DMS114 treated with DMSO at 0.1 percent for 48 hours (cell line): ENCODE measurements around the gene PAX3.

Experiments used
- DNase-seq: peaks from one replicate; lab custom pipeline; 2025; ENCODE audit not compliant: unreplicated experiment; lab: John Stamatoyannopoulos, UW

PAX3 gene

DNA sequence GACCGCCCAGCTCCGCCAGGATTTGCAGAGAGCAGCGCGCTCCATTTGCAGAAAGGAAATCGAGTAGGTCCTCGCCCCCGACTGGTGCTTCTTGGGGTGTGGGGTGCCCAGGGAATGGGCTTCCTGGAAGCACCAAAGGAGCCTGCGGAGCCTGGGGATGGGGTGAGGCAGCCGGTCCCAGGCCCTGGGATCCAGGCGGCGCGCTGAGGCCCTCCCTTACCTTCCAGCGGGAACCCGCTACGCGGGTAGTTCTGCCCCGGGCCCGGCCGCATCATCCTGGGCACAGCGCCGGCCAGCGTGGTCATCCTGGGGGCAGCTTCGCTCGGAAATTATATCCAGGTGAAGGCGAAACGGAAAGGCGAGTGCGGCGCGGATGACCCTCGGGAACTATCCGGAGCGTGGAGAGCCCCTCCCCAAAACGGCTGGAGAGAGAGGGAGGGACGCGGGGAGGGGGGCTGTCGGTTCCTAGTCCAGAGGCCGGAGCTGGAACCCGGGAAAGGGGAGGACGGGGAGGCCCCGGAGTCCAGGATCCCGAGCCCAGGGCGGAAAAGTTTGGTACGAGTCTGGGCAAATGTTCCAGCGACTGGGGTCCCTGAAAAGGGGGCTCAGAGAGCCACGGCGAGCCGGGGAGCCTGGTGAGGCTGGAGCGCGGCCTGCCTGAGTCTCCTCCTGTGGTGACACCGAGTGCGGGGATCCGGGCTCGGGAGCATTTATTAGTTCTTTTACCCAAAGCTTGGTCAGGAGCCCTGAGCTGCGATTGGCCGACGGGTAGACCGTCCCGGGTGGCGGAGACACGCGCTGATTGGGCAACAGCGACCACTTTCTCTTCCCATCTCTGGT is at the start of gene PAX3:
TSS of gene PAX3 (minus strand) at position 688 of the 840 bp plus-strand sequence. CDS start at position 305, 383 bp downstream.
- peak; percentile 67 for DNase-seq

DNA sequence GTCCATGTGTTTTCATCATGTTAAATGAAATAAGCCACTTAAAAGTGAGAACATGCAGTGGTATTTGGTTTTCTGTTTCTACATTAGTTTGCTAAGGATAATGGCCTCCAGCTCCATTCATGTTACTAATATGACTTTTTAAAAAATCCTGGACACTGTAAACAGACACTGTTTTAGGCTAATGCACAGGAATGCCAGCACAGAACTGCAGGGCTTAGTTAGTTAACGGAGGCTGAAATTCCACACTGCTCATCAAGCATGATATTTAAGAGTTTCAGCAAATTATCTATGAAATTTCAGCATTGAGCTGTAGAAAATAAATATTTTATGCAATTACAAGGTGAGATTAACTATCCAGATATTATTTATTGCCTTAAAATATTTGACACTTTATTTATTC is 42.5 kb upstream of the PAX3 start:
- DNase-seq, result no peak

DNA sequence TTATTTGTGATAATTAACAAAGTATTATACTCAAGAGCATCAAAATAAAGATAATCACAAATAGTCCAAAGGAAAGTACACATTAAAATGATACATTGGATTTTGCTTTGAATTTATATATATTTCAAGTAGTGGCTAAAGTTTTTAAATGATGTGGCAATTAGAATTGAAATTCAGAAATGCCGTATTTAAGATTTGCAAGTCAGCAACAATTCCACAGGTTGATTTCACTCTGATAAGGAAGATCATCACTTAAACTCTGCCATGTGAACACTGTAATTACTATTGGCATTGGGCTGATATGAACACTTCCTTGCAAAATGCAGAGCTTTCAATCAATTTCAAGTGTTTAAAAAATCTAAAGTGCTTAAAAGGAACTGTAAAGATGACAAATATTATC is 39.6 kb upstream of the PAX3 start:
- DNase-seq, result no peak

DNA sequence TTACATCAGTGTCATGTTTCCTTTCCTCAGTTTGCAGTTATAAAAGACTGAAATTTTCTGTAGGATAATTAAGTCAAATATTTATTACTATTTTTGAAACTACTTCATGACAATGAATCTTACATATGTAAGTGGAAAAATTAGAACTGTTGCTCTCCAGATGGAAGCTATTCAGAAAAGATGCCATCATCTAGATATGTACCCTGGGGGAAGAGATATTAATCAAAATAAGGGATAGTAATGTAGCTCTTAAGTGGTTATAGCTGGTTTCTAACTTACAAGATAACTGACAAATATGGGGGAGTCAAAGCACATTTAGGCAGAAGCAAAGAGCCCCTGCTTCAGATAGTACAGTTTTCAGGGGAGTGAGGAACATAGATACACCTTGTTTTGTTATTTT is 38.1 kb upstream of the PAX3 start:
- no peak for DNase-seq

DNA sequence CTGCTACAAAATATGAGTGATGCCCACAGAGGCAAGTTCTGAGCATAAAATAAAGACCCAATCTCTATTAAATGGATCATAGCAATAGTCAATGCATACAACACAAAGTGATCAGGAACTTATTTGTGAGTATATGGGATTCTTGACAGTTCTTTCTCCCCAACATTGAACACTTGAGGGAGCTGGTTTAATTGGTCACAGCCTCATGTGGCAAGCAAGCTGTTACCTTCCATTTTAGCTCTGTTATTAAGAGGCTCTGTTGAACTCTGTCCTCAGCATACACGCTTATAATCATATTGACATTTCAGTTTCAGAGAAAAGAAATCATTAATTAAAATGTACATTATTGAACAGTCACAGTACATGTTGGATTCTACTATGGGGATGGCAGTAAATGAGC is 37.6 kb upstream of the PAX3 start:
- no peak for DNase-seq

DNA sequence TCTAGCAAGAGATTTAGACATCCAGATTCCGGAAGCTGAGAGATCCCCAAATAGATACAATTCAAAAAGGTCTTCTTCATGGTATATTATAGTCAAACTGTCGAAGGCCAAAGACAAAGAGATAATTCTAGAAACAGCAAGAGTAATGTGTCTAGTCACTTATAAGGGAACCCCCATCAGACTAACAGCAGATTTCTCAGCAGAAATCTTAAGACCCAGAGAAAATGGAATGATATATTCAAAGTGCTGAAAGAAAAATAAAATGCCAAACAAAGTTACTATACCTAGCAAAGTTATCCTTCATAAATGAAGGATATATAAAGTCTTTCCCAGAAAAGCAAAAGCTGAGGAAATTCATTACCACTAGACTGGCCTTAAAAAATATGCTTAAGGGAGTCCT is 36.1 kb upstream of the PAX3 start:
- DNase-seq, result no peak

DNA sequence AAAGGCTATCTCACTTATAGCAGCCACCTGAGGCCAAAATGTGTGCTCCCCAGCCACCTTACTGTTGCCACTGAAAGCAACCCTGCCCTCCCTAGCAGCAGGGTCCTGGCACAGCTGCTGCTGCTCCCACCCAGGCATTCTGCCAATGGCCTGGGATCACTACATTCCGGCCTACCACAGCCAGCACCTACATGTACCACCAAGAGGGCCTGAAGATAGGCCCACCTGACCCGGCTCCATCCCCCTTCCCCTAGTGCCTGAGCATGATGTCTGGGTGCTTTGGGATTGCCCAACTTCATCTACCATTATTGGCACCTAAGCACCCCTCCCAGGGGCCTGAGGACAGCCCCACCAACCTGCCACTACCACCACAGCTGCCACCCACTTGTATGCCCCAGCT is 34.6 kb upstream of the PAX3 start:
- no peak for DNase-seq

DNA sequence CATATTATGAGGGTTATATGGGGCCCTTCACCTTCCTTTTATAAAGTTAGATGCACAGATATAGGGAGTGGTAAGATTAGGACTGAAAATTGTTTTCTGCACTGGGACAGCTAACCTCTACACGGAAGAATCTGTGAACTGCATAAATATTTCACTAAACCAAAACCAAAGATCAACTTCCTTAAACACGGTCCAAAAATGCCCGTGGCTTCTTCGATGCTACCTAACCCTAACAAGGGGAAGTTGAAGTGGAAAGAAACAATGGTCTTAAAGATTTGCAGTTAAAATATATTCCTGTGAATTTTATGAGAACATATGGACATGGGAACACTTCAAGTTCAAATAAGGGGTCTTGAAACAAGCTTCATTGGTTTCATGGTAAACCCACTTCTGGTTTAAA is 33.3 kb upstream of the PAX3 start:
- no peak for DNase-seq

DNA sequence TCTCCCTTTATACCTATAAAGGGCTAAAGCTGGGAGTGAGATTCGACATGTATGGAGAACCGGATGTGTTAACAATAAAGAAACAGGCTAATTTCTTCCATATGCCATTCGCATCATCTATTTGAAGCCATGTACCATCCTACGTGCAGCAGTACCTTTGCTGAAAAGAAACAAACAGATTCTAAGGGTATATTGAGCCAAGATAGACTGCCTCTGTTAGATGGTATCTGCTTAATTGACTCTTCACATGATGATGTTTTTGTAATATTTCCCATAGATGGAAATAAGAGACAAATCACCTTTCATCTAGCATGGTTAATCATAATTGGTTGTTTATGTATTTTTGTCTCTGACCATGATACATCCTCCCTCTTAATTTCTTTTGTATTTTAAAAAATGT is 32.1 kb upstream of the PAX3 start:
- no peak for DNase-seq

DNA sequence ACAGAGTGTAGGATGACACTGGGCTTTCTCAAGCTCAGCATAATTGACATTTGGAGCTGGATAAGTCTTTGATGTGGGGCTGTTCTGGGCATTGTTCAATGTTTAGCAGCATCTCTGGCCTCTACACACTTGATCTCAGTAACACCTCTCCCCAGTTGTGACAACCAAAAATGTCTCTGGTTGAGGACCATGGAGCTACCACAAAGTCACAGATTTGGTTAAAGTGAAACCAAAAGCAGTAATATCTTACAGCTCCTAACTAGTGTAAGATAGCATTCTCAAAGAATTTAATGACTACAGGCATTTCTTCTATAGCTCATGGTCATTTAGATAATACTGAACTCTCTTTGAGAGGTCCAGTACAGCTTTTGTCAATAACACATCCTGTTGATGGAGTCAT is 23.4 kb upstream of the PAX3 start:
- DNase-seq, result no peak

DNA sequence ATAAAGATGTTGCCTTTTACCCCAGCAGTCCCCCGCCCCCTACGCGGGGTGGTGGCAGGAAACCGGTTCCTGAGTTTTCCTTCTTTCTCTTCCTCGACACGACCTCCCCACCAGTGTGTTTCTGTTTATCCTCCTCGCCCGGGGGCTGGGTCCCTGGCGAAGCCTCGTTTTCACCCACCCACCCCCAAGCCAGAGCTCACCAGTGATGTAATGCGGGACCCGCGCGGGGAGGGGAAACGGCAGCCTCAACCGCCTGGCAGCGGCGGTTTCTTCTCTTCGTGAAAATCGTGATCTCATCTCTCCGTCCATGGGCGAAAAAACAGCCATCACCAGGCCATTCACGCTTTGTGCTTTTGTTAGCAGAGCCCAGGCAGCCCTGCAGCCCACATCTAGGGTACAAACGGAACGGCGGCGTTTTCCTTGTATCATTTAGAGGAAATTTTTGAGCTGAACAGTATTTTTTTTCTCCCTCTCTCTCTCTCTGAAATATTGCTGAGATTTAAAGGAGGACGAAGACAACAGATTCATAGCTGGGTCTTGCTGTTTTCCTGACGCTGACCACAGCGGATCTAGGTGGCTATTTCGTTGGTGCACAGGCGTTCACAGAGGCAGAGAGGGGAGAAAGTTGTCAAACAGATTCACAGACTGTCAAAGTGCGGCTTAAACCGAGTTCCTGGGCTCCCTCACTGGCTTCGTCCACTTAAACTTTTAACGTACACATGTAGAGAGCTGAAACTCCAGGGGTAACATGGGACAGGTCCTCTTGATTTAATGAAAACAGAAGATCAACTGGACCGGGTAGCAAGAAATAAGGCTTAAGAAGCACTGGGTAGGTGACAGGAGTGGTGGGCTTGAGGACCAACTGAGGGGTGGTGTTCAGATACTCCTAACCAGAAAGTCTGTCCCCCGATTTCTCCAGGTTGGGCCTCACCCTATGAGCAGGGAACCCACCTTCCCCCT is 21.9 kb upstream of the PAX3 start:
- DNase-seq, result no peak

DNA sequence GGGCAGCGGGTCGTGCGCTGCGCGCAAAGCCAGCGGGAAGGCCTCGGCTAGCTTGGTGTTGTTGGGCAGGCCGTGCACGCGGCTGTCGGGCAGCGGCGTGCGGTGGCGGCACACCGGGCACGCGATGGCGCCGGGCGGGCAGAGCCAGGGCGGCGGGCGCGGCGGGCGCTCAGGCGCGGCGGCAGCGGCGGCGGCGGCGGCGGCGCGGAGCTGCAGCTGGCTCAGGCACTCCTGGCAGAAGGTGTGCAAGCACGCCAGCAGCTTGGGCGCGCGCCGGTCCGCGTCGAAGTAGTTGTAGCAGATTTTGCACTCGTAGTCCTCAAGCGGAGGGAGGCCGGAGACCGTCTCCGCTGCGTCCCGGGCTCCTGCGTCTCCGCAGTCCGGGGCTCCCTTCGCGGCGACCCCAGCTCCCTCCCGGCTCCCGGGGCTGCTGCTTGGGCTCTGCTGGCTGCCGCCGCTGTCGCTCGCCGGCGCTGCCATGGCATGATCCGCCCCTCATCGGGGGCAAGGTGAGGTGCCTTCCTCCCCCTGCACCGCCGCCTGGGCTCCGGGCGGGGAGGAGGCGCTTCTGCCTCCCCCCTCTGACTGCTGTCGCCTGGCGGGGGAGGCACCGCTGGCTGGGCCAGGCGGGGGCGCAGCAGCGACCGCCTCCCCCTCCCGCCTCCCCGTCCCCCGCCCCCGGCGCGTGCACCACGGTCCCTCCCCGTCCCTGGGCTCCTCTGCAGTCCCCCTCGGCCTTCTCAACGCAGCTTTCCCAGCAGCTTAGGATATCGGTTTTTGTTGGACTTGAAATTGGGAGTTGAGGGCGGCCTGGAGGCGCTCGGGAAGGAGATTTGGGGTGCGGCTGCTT is 21.0 kb upstream of the PAX3 start:
- DNase-seq, result no peak

DNA sequence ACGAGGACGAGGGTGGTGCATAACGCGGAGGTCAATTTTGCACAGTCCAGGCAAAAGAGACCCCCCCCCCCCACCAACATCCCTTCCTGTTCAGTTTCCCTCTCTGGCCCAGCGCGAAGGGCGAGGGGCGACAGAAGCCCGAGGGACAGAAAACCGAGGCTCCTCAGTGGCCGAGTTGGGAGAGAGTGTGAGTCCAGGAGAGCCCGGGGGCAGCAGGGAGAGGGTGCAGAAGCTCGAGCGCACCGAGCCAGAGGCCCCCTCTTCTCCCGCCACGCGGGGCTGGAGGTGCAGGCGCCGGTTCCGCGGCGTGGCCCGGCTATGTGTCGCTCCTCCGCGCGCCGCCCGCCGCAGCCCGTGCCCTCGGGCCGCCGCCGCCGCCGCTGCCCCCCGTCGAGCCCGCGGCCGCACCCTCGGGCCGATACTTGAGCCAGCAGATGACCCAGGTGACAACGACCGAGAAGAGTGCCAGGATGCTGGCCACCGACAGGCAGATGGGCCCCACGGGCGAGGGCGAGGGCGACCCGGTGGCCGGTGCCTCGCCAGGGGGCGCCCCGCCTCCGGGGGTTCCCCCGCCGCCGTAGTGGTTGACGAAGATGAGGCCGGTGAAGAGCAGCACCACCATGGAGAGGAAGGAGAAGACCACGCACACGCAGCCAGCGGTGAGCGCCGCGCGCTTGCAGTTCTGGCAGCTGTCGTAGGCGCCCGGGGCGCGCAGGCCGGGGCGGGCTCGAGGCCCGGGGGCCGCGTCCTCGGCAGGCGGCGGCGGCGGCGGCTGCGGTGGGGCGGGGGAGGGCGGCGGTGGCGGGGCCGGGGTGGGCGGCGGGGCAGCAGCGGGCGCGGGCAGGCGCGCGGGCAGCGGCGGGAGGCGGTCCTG is 20.2 kb upstream of the PAX3 start:
- no peak for DNase-seq

DNA sequence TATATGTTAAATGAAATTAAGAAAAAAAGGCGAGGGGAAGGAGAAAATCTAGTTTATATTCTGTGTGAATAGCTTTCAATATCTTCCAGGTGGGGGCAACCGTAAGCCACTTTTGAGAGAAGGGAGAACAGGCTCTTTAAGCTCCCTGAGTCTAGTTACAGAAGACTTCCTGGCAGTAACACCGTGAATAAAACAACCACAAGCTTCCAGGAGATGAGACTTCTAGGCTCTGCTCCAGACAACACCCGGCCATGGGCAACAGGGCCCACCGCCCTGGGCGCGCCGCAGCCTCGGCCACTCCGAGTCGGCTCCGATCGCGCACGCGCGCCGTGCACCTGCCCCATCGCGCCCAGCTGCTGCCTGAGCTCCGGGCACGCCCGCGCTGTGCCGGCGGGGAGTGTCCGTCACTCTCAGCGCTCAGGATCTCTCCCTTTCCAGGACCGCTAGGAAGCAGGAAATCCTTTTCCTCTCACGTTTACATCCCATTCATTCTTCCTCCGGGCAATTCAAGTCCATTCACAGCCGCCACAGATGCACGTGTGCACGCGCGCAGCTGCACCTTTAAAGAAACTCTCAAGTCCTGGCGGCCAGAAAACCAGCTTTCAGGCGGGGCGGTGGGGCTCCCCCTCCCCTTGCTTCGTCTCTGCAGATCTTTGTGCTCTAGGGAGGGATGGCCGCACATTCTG is 19.4 kb upstream of the PAX3 start:
- peak; percentile 65 for DNase-seq

DNA sequence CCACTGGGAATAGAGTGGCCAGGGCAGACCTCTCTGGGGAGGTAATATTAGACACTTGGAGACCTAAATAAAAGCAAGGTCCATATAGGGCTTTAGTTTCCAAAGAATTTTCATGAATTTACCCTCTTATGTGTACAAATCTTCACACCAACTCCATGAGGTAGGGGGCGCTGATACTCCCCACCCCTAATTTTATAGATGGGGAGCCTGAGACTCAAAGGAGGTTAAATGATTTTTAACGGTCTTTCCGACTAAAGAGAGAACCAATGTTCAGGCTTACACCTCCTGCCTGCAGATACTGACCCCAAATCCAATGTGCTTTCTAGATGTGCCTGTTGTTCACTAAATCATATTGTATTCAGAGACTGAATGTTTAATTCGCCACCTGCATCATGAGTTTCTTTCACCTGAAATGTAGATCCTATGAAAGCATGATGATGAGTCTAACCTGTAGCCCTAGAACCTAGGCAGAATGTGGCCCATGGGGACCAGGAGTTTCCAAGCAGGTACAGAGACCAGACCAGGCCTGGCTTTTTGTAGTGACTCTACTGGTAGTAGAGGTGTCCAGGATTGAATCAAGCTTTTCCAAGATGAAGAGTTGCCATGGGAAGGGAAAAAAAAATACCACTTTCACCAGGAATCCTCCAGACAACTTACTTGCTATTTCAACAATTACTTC is 16.8 kb upstream of the PAX3 start:
- no peak for DNase-seq

DNA sequence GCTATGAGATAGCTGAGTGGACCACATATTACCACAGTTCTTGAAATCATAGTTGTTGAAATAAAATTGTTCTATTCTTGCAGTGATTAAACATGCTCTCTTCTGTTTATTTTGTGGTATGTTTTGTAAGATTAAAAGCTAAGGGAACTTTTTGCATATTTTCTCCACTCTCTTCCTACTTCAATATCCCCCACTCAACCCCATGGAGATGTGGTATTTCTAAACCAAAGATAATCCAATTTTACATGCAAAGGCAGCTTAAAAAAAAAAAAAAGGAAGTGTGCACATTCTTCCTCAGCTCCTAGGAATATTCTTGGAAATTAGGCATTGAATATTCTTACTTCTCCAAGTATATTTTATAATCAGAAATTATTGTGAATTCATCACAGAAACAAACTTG is 15.0 kb upstream of the PAX3 start:
- no peak for DNase-seq

DNA sequence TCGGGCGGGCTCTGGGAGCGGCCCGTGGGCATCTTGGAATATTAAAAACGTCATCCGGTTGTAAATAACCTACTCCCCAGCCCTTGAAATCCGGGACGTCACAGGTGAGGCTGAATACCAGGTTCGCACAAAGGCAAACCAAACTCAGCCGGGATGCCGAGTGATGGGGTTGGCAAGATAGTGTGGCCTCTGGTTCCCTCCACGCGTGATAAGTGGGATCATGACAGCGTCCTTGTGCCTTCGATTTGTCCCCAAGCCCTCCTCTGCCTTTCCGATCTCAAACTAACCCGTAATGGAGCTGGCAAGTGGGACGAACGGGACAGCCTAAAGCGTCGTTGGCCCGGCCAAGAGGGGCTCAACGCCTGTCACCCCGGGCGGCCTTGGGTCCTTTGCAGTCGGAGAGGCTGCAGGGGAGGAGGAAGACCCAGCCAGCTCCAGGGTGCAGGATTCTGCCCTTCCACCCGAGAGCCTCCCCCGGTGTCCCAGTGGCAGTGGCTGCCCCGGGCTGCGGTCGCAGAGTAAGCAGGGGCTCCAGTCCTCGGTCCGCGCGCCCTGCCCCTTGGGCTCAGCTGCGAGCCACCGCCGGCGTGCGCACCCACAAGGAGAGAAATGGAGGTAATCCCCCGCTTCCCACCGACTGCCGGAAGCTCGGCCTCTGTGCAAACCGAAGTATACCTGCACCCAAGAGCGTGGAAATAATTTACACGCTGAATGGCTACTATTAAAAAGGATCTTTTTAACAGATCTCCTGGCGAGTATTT is 13.4 kb upstream of the PAX3 start:
- no peak for DNase-seq

DNA sequence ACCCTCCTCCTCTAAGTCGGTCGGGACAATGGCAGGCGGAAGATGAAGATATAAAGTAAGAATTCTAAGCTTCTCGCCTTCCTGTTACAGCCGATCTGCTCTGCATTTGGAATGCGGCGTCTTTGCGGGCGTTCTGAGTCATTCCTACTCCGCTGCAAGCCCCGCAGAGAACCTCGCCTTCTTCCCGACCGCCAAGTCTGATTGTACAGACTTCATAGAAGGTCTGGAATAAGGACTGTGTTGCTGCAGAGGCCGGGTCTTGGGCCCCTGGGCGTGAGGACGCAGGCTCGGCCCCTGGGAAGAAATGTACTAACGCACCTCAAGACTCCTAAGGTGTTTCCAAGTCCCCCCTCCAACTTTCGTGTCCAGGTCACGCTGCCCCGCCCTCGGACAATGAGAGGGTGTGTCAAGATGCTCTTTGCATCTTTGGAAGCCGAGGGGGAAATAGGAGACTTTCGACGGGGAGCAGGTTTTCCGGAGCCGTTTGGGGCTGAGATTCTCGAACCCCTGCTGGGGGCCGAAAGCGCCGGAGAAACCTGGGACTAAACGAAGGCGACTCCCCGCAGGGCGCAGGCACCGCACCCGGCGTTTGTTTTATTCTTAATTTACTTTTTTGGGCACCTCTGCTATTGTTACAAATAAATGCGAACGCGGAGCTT is 12.7 kb upstream of the PAX3 start:
- no peak for DNase-seq
